Ovary (tissue), 9 donors: ENCODE results near the gene NADSYN1. TPM values are rescaled to one million over a fixed set of nuclear protein-coding genes. Genes with fewer than 3 reads are reported as not detected.

Source experiments
- DNase-seq, 5 donors: peaks; one replicate each; pipeline ENCODE4 v3.0.0-alpha.2; 2019 to 2020
- H3K27ac ChIP-seq, 2 donors: fragments of 200-600 bp; one replicate each; pipeline versions ENCODE4 v1.5.1 to v1.8.0; 2019 to 2022
- H3K27me3 ChIP-seq: fragments of 200-600 bp; one replicate; pipeline ENCODE4 v1.8.0; 2022
- H3K36me3 ChIP-seq: fragments of 200-600 bp; sonication (generic); one replicate; pipeline ENCODE4 v1.5.1; 2019
- H3K4me1 ChIP-seq: one replicate; pipeline ENCODE4 v1.8.1; 2013; ENCODE audit warnings: mild to moderate bottlenecking, moderate library complexity; ENCODE audit not compliant: insufficient read depth
- H3K4me3 ChIP-seq: fragments of 200-600 bp; sonication (generic); one replicate; pipeline ENCODE4 v1.5.1; 2017
- H3K9me3 ChIP-seq, 2 donors: fragments of 200-600 bp in 1 of 2; sonication (generic) in 1 of 2; one replicate each; pipeline versions ENCODE4 v1.5.1 to v1.8.1; 2013 to 2019; ENCODE audit warnings: mild to moderate bottlenecking in 1 of 2, moderate library complexity in 1 of 2
- EP300 ChIP-seq: sonication (generic); formaldehyde crosslinking; IDR thresholded peaks from one replicate; pipeline ENCODE4 v1.6.1; 2017; ENCODE audit warnings: antibody characterized with exemption
- POLR2A ChIP-seq: fragments of 450-650 bp; IDR thresholded peaks from one replicate; pipeline ENCODE4 v1.6.1; 2017; ENCODE audit warnings: antibody characterized with exemption, mild to moderate bottlenecking, moderate library complexity
- WGBS, 3 donors: extraction: QIAGEN DNeasy Blood & Tissue Kit in 1 of 3; methylation state at CpG; one replicate each; pipeline versions ENCODE4 v1.1.5 to v1.1.7; 2013 to 2017; 5-methylcytosine and 5-hydroxymethylcytosine counted together
- intact Hi-C, 4 donors: fragments of 100-400 bp; cut with DNase I; formaldehyde crosslinking; loops; one replicate each; pipeline versions ENCODE4 v1.11.0 to v1.15.1; 2022 to 2023
- polyA plus RNA-seq, 2 donors: library from polyadenylated mRNA; stranded (reverse); fragments of 200-250 nt in 1 of 2; fragments of 350-450 nt in 1 of 2; fragmentation: Illumina TruSeq in 1 of 2; extraction: RNeasy Lipid Tissue Mini Kit (QIAGEN cat#74804) in 1 of 2; gene quantifications; one replicate each; pipeline ENCODE4 v1.2.3, GENCODE V29; 2013 to 2014
- total RNA-seq, 7 donors: library from RNA; depleted of rRNA in 2 of 7; stranded (reverse); fragments of >200 nt in 2 of 7; fragmentation: NEBNext Ultra II Directional in 3 of 7; extraction: Animal tissue kit (Norgen Biotek cat#: 25700) in 3 of 7; gene quantifications; one replicate each; pipeline versions ENCODE4 v1.1.0 to v1.2.4, GENCODE V29; 2016 to 2023
- TF ChIP-seq, protein P1 (sequence below), 3 donors: fragments of 450-650 bp in 2 of 3; fragments of 200-600 bp in 1 of 3; IDR thresholded peaks; one replicate each; pipeline versions ENCODE4 v1.5.1 to v1.8.0; 2016 to 2022; ENCODE audit warnings: antibody characterized with exemption in 3 of 3, mild to moderate bottlenecking in 1 of 3
- donor health status: DM: no; HTN: no; CAD: no; lungs with moderate emphysema.
- donor health status: DM: no; HTN: no; CAD: no.
- donor health status: Bipolar disorder and iron deficiency.
- donor health status: DM: yes; HTN: yes; CAD: no.
- donor health status: DM: no; HTN: no; CAD: no.
- donor health status: DM: yes; HTN: yes; CAD: no.

The NADSYN1 gene
- total and polyA plus RNA-seq, 9 donors: 30.8 to 69.0 (median 49.6) TPM

DNA sequence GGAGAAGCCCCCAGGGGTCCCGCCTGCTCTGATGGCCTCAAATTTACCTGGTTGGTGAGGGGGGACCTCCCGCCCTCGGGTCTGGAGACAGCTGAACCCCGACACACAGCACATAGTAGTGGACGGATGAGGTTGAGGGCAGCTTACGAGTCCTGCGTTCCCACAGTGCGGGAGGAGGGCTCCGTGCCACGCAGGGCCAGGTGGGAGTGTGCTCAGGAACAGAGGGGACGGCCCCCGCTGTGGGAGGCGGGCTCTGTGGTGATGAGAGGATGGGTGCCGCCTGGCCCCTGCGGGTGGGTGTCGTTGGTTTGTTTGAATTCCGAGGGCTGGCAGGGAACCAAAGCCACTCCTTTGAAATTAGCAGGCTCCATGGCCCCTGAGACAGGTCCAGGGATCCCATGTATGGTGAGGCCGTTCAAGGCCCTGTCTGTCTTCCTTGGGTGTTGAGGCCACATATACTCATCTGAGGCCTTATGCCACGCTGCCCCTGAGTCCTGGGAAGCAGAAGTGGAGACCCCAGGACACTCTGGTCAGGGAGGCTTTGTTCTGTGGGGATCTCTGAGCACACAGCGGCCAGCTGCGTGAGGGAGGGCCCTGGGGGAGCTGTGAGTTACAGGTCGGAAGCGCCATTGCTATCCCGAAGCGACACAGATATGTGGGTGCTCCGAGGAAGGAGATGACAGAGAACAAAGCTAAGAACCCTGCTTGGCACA lies 21.9 kb downstream of the NADSYN1 start:
- no peaks in the 10 kb centered on the region for H3K36me3 ChIP-seq
- H3K4me3 ChIP-seq: no peak overlapping the region
- intact Hi-C loops: no loop called here
- TF ChIP-seq EP300: no peak
- TF ChIP-seq, protein P1, sequence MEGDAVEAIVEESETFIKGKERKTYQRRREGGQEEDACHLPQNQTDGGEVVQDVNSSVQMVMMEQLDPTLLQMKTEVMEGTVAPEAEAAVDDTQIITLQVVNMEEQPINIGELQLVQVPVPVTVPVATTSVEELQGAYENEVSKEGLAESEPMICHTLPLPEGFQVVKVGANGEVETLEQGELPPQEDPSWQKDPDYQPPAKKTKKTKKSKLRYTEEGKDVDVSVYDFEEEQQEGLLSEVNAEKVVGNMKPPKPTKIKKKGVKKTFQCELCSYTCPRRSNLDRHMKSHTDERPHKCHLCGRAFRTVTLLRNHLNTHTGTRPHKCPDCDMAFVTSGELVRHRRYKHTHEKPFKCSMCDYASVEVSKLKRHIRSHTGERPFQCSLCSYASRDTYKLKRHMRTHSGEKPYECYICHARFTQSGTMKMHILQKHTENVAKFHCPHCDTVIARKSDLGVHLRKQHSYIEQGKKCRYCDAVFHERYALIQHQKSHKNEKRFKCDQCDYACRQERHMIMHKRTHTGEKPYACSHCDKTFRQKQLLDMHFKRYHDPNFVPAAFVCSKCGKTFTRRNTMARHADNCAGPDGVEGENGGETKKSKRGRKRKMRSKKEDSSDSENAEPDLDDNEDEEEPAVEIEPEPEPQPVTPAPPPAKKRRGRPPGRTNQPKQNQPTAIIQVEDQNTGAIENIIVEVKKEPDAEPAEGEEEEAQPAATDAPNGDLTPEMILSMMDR (IDR thresholded peaks at IDR 0.05): no peak
- no peak for TF ChIP-seq POLR2A
- WGBS, 3 donors: 87 to 88% (median 88%) methylated on average over 25 to 26 of the region's 26 CpGs
- H3K27me3 ChIP-seq: no peaks in the 10 kb centered on the region
- H3K4me1 ChIP-seq: no peaks in the 10 kb centered on the region
- DNase-seq: no peak
- no peaks in the 10 kb centered on the region for H3K9me3 ChIP-seq
- H3K27ac ChIP-seq: no peak overlapping the region

DNA sequence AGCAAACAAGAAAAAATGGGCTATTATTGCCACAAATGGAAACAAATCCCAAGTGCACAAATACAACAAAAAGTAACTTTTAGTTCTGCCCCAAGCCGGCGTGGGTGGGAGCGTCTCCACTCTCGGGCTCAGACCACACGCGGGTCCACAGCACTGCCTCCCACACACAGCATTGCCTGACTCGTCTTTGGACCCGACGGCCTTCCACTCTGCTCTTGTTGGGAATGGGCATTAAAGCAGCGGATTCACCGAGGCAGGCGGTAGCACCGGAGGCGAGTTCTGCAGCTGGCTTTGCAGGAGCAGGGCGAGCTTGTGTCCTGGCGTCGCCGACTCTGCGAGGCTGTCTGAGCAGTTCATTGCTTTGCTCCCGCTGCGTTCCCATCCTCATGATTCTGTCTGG lies 23.0 kb downstream of the NADSYN1 start:
- 90 to 93% (median 90%) methylated on average over 21 of the region's 21 CpGs for WGBS, 3 donors
- no peaks in the 10 kb centered on the region for H3K36me3 ChIP-seq
- intact Hi-C loops: no loop called here

DNA sequence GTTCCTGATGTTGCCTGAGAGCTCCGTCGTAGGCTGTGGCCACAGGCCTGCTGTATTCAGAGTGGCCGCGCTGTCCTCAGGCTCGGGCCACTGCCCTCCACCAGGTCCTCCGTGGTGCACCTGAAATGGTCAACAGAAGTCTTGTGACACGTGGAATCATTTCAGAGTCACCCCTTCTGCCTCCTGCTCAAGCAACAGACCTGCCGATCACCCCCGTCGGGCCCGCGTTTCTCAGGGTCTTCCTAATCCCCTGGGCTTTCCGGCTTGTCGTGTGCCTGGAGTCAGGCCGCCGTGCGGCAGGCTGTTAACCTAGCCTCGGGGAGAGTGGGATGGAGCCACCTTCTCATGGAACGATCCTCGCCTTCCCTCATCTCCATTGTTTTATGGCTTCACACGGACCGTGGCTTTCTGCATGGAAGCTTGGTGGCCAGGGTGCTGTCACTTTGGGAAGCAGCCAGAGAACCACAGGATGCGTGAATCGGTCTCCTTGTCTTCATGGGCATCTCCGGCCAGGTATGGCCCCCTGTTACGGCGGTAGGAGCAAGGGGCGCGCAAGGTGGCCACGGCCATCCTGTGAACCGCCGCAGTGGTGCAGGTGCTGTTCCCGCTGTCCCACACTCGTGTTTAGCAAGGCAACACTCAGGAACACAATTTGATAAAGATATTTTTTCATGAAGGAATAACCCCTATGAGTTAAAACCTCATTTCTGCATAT lies 24.1 kb downstream of the NADSYN1 start:
- intact Hi-C loops: no loop called here
- H3K27me3 ChIP-seq: no peaks in the 10 kb centered on the region
- WGBS, 3 donors: 91 to 93% (median 92%) methylated on average over 34 of the region's 34 CpGs
- DNase-seq: no peak
- no peaks in the 10 kb centered on the region for H3K9me3 ChIP-seq
- no peak for TF ChIP-seq EP300
- H3K27ac ChIP-seq: no peak overlapping the region
- no peak overlapping the region for H3K4me3 ChIP-seq
- H3K36me3 ChIP-seq: no peaks in the 10 kb centered on the region
- no peaks in the 10 kb centered on the region for H3K4me1 ChIP-seq

More for the DNA sequence above, 23.0 kb downstream of the NADSYN1 start:
- Histone ChIP-seq H3K9me3 (no peaks in the 10 kb centered on the region), H3K27ac (no peak overlapping the region), H3K27me3 (no peaks in the 10 kb centered on the region), H3K4me1 (no peaks in the 10 kb centered on the region), H3K4me3 (no peak overlapping the region)
- TF ChIP-seq POLR2A (no peak), EP300 (no peak)
- TF ChIP-seq, protein P1 (IDR thresholded peaks at IDR 0.05): no peak
- DNase-seq: no peak

DNA sequence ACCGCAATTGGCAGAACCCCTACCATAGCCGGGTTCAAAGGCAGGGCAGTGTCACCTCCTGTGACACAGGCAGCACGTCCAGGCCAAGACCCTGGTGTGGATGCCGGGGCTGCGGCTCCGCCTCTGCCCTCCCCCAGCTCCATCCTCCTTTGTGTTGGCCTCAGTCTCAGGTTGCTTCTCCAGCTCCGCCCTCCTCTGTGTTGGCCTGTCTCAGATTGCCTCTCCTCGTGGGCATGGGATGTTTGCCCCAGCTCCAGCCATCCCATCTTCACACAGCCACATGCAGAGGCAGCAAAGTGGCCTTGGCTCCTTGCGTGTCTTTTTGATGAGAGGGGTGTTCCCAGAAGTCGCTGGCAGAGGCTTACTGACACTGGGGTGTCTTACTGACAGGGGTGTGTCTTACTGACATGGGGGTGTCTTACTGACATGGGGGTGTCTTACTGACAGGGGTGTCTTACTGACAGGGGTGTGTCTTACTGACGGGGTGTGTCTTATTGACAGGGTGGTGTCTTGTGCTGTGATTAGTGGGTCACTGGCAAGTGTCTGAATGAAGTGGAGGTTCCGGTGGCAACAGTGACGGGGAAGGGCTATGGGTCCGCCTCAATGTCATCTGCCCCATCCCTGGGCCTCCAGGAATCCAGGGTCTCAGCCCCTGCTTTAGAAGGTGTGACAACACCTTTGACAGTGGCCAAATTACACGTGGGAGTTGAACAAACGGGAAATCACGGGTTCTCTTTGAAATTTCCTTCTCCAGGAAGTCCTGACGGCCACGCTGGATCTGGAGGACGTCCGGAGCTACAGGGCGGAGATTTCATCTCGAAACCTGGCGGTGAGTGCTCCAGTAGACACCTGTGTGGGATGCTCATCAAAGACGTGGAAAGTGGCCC lies 24.9 kb downstream of the NADSYN1 start:
- TF ChIP-seq POLR2A (no peak), EP300 (no peak)
- TF ChIP-seq, protein P1 (IDR thresholded peaks at IDR 0.05): no peak
- WGBS, 3 donors: 73 to 78% (median 78%) methylated on average over 25 of the region's 25 CpGs
- H3K9me3 ChIP-seq: no peaks in the 10 kb centered on the region
- no peak overlapping the region for H3K27ac ChIP-seq
- H3K4me3 ChIP-seq: no peak overlapping the region
- H3K4me1 ChIP-seq: no peaks in the 10 kb centered on the region
- no peaks in the 10 kb centered on the region for H3K36me3 ChIP-seq
- no peaks in the 10 kb centered on the region for H3K27me3 ChIP-seq
- intact Hi-C loops: no loop called here
- DNase-seq: no peak
